Bronchial epithelial cell (primary cell): Measurements from ENCODE around the gene TTPAL. TPM values are rescaled to one million over a fixed set of nuclear protein-coding genes. Genes with fewer than 3 reads are reported as not detected.
"Not testable (repeated sequence)": the region's sequence is repeated elsewhere in the genome, so short reads cannot be mapped to it uniquely, and the experiment has no call there.

ENCODE experiments used
- DNase-seq: peaks from one replicate; pipeline ENCODE4 v3.0.0-alpha.2; 2010; ENCODE audit warnings: low read depth
- FAIRE-seq: peaks from 2 replicates; lab custom pipeline; 2011; peaks lifted over from hg19 to GRCh38; lab: Jason Lieb, UNC
- H3K27me3 ChIP-seq: 2 replicates; pipeline ENCODE4 v1.5.1; 2011; ENCODE audit warnings: low read length; ENCODE audit not compliant: control insufficient read depth, insufficient read depth
- H3K36me3 ChIP-seq: 2 replicates; pipeline ENCODE4 v1.5.1; 2011; ENCODE audit warnings: low read length; ENCODE audit not compliant: control insufficient read depth, insufficient read depth
- H3K4me3 ChIP-seq: 2 replicates; pipeline ENCODE4 v1.5.1; 2011; ENCODE audit warnings: mild to moderate bottlenecking, low read depth, low read length, control low read depth
- total RNA-seq: library from RNA; depleted of rRNA; stranded (reverse); fragments of >200 nt; gene quantifications from 2 replicates; pipeline ENCODE4 v1.2.1, GENCODE V29; 2014
- TF ChIP-seq, protein P1 (sequence below): IDR thresholded peaks from 2 replicates; pipeline ENCODE4 v1.5.1; 2011; ENCODE audit warnings: mild to moderate bottlenecking, moderate library complexity, low read length, control low read depth, inconsistent platforms; ENCODE audit not compliant: insufficient read depth, severe bottlenecking

TTPAL gene
- total RNA-seq, 1 donor from 2014 or later, result 9.0 TPM

GRCh38 chr20:44468044-44468782 is 7.5 kb upstream of the TTPAL start:
- TF ChIP-seq, protein P1, sequence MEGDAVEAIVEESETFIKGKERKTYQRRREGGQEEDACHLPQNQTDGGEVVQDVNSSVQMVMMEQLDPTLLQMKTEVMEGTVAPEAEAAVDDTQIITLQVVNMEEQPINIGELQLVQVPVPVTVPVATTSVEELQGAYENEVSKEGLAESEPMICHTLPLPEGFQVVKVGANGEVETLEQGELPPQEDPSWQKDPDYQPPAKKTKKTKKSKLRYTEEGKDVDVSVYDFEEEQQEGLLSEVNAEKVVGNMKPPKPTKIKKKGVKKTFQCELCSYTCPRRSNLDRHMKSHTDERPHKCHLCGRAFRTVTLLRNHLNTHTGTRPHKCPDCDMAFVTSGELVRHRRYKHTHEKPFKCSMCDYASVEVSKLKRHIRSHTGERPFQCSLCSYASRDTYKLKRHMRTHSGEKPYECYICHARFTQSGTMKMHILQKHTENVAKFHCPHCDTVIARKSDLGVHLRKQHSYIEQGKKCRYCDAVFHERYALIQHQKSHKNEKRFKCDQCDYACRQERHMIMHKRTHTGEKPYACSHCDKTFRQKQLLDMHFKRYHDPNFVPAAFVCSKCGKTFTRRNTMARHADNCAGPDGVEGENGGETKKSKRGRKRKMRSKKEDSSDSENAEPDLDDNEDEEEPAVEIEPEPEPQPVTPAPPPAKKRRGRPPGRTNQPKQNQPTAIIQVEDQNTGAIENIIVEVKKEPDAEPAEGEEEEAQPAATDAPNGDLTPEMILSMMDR, result no peak
- Histone ChIP-seq H3K4me3 (no peak overlapping the region), H3K36me3 (no peaks in the 10 kb centered on the region), H3K27me3 (no peaks in the 10 kb centered on the region)
- FAIRE-seq, result no peak
- DNase-seq, result no peak

DNA sequence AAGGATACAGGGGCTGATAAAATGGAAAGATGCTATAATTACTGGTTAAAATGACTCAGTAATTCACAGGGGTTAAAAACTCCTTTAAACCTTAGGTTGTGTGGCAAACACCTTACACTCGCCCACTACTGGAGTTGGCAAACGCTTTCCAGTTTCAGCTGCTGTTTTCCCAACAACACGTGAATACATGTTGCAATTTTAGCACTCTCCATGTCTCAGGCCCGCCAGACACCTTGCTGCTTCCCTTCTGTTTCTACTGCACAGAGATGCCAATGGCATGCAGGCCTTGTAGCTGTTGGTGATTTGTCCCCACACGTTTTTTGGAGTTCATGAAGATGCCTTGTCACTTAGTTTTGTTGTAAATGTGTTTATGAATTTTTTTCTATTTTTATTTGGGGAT is 5.3 kb upstream of the TTPAL start:
- TF ChIP-seq, protein P1, result no peak
- H3K36me3 ChIP-seq, result no peaks in the 10 kb centered on the region

DNA sequence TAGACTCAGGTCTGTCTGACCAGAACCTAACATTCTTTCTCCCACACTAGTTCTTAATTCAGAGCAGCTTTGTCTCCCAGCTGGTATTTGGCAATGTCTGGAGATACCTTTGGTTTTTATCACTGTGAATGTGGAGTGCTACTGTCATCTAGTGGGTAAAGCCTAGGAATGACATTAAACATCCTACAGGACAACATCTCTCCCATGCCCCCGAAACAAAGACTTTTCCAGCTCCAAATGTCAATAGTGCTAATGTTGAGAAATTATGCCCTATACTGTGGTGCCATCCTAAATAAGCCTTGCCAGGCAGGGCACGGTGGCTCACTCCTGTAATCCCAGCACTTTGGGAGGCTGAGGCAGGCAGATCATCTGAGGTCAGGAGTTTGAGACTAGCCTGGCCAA is 4.2 kb upstream of the TTPAL start:
- no peak for FAIRE-seq
- TF ChIP-seq, protein P1, result peak; percentile 55
- Histone ChIP-seq H3K36me3 (no peaks in the 10 kb centered on the region), H3K27me3 (no peaks in the 10 kb centered on the region), H3K4me3 (no peak overlapping the region)
- peak; percentile 26 for DNase-seq

More for the DNA sequence above, 5.3 kb upstream of the TTPAL start:
- H3K4me3 ChIP-seq, result no peak overlapping the region
- DNase-seq, result no peak
- no peaks in the 10 kb centered on the region for H3K27me3 ChIP-seq
- FAIRE-seq, result no peak

GRCh38 chr20:44472283-44472682 is 3.4 kb upstream of the TTPAL start:
- not testable (repeated sequence) for H3K4me3 ChIP-seq, H3K27me3 ChIP-seq, H3K36me3 ChIP-seq, DNase-seq, FAIRE-seq

- FAIRE-seq (no peak), DNase-seq (no peak)
- Histone ChIP-seq H3K27me3 (no peaks in the 10 kb centered on the region), H3K36me3 (peaks cover 2% of the 10 kb centered on the region), H3K4me3 (peak overlapping the region; percentile 80)
- TF ChIP-seq, protein P1, result no peak
These were observed 341 bp upstream of the TTPAL start for GRCh38 chr20:44475372-44475693.

GRCh38 chr20:44477151-44477550 is 1.5 kb downstream of the TTPAL start:
- peak; percentile 70 for DNase-seq
- TF ChIP-seq, protein P1, result no peak
- Histone ChIP-seq H3K27me3 (no peaks in the 10 kb centered on the region), H3K4me3 (no peak overlapping the region), H3K36me3 (peaks cover 8% of the 10 kb centered on the region)
- FAIRE-seq, result no peak
